ENCODE data around the gene RAB21. TPM values are rescaled to one million over a fixed set of nuclear protein-coding genes. Genes with fewer than 3 reads are reported as not detected.

The RAB21 gene
- total RNA-seq, 1 experiment from 2014 or later = 53.0 TPM

DNA sequence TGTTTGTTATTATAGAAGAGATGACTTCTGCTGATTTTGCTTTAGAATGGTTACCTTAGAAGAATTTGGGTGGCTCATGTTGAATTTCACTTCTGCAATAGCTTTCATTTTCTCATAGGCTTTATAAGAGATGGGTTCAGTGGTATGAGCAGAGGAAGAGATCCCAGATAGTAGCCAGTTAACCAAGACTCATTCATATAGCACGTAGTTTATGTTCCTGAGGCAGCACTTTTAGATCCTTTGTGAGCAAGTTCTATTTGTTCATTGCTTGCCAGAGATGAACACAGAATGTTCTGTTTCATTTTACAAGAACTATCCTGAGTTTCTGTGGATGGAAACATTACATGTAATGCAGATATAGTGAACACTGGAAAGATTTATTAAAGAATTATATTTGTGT is 32.2 kb downstream of the RAB21 start:
- Histone ChIP-seq H3K27me3 (ENCODE audit: insufficient read depth, low read length) (no peaks in the 10 kb centered on the region), H2BK15ac (ENCODE audit: low read depth, low read length) (no peak overlapping the region), H3K23me2 (ENCODE audit: insufficient read length, low read depth, low read length, poor library complexity, severe bottlenecking) (no peaks in the 10 kb centered on the region), H3K18ac (ENCODE audit: insufficient read length, low read depth, low read length) (no peak overlapping the region), H2BK20ac (ENCODE audit: low read depth, low read length, poor library complexity, severe bottlenecking) (no peak overlapping the region), H3K79me2 (ENCODE audit: insufficient read depth, low read length) (no peaks in the 10 kb centered on the region), H3K56ac (ENCODE audit: insufficient read length, low read depth, low read length) (no peak overlapping the region), H3K79me1 (ENCODE audit: insufficient read depth, low read depth, low read length, poor library complexity, severe bottlenecking) (no peaks in the 10 kb centered on the region), H2BK120ac (ENCODE audit: low read depth, low read length, poor library complexity, severe bottlenecking) (no peak overlapping the region), H2AK5ac (ENCODE audit: insufficient read length, low read length) (no peak overlapping the region), H3K9me3 (ENCODE audit: control insufficient read depth, low read depth, low read length) (no peaks in the 10 kb centered on the region), H4K5ac (ENCODE audit: insufficient read length, low read depth, low read length) (no peak overlapping the region), H4K8ac (replicated peaks; ENCODE audit: insufficient read length, low read depth, low read length) (no peak overlapping the region), H3T11ph (ENCODE audit: low read length) (no peak overlapping the region), H3K27ac (ENCODE audit: insufficient read length, low read depth, low read length) (no peak overlapping the region), H3K4me1 (ENCODE audit: insufficient read depth, low read length) (no peaks in the 10 kb centered on the region), H4K91ac (ENCODE audit: insufficient read length, low read depth, low read length) (no peak overlapping the region), H3K14ac (ENCODE audit: insufficient read depth, low read length) (no peak overlapping the region), H2BK12ac (ENCODE audit: insufficient read length, low read depth, low read length) (no peak overlapping the region), H2AFZ (ENCODE audit: low read length) (no peak overlapping the region), H2BK5ac (ENCODE audit: insufficient read length, low read length) (no peak overlapping the region), H3K4ac (ENCODE audit: low read depth, low read length) (no peak overlapping the region), H3K9ac (ENCODE audit: extremely low read depth, insufficient read length, low read length) (no peak overlapping the region), H3K4me2 (ENCODE audit: insufficient read depth, insufficient read length, low read length) (no peak overlapping the region), H4K20me1 (ENCODE audit: control insufficient read depth, insufficient read depth, insufficient read length) (no peaks in the 10 kb centered on the region), H3K23ac (ENCODE audit: insufficient read length, low read depth, low read length) (no peak overlapping the region)
- Mint-ChIP-seq H3K4me1 (no peaks in the 10 kb centered on the region), H3K36me3 (ENCODE audit: insufficient read depth in 1 of 3, low read depth in 3 of 3) (peaks cover 7 to 30% (median 25%) of the 10 kb centered on the region in 3 experiments; a peak in 5 of 7 replicates), H3K27me3 (ENCODE audit: low read depth) (no peaks in the 10 kb centered on the region), H3K27ac (no peak overlapping the region), H3K4me3 (no peak overlapping the region), H3K9me3 (no peaks in the 10 kb centered on the region)
- TF ChIP-seq, protein P1, sequence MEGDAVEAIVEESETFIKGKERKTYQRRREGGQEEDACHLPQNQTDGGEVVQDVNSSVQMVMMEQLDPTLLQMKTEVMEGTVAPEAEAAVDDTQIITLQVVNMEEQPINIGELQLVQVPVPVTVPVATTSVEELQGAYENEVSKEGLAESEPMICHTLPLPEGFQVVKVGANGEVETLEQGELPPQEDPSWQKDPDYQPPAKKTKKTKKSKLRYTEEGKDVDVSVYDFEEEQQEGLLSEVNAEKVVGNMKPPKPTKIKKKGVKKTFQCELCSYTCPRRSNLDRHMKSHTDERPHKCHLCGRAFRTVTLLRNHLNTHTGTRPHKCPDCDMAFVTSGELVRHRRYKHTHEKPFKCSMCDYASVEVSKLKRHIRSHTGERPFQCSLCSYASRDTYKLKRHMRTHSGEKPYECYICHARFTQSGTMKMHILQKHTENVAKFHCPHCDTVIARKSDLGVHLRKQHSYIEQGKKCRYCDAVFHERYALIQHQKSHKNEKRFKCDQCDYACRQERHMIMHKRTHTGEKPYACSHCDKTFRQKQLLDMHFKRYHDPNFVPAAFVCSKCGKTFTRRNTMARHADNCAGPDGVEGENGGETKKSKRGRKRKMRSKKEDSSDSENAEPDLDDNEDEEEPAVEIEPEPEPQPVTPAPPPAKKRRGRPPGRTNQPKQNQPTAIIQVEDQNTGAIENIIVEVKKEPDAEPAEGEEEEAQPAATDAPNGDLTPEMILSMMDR (conservative IDR thresholded peaks at IDR 0.05) = no peak
- DNase-seq = no peak
- no CpG with 5 or more reads among the region's 1 CpG for WGBS (ENCODE audit: extremely low coverage, insufficient read length, low lambda C conversion rate)

All from H9 (cell line).